GM18511 (cell line): ENCODE data around the gene LMAN1L.
A peak's percentile ranks its signal among the peaks of the same experiment; 100 is the strongest.

Experiments used
- ATAC-seq: cut with Tn5 transposase; IDR thresholded peaks from one replicate; pipeline ENCODE4 v1.9.1; 2021; ENCODE audit warnings: mild to moderate bottlenecking, moderate library complexity; ENCODE audit not compliant: unreplicated experiment

Gene LMAN1L

DNA sequence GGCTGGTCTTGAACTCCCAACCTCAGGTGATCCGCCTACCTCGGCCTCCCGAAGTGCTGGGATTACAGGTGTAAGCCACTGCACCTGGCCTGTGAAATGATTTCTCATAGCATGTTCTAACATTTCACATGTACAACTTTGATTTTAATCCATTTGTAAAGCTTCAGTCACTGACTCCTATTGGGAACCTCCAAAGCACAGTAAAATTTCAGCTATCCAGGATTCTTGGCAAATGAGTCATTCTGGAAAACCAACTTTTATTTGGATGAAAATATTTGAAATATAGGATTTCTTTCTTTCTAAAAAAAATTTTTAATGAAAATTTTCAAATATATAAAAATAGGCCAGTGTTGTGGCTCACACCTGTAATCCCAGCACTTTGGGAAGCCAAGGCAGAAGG lies 2.7 kb upstream of the LMAN1L start:
- no peak for ATAC-seq

DNA sequence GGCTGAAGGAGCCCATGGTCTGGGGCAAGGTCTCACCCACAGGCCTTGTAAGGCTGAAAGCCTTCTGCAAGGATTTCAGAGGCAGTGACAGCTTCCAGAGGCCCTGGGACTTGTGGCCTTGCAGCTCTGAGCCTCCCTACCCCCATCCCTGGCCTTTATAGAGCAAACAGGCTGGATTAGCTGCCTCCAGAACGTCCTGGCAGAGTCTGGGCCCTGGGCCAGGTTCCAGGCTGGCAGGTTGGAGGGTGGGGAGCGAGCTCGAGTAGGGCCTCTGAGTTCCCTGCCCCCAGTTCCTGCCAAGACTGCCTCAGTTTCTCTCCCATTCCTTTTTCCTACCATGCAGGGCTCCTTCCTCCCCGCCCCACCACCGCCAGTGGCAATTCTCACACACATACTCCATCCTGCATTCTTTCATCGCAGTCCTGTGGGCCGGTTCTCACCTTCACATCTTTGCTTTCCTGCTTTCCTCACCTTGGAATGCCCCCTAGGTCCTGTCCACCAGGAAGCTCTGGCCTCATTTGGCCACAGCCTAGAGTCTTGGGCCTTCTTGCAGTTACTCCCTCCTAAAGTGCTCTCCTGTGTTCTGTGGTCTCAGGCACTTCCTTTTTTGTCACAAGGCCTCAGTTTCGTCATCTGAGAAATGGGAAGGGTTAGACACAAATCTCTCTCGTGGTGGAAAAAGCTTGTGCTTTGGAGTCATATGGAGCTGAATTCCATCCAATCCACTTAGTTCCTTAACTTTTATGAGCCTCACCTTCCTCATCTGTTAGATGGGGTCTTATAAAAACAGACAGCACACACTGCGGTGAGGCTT lies 2.7 kb downstream of the LMAN1L start:
- ATAC-seq: no peak

DNA sequence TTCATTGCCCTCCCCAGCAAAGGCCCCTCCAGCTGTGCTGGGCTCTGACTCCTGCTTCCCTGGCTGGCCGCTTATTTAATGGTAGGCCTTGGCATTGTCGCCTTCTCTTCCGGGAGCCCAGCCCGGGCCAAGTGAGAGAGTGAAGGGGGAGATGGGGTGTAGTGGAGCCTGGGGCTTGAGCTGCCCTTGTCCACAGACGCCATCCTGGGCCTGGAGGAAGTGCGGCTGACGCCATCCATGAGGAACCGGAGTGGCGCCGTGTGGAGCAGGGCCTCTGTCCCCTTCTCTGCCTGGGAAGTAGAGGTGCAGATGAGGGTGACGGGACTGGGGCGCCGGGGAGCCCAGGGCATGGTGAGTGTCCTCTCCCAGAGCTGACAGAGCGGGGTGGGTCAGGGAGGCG lies 3.3 kb downstream of the LMAN1L start:
- no peak for ATAC-seq

- ATAC-seq: no peak
These were observed 4.2 kb downstream of the LMAN1L start for GRCh38 chr15:74816624-74817369.

- no peak for ATAC-seq
These were observed 4.7 kb downstream of the LMAN1L start for GRCh38 chr15:74817370-74817737.

DNA sequence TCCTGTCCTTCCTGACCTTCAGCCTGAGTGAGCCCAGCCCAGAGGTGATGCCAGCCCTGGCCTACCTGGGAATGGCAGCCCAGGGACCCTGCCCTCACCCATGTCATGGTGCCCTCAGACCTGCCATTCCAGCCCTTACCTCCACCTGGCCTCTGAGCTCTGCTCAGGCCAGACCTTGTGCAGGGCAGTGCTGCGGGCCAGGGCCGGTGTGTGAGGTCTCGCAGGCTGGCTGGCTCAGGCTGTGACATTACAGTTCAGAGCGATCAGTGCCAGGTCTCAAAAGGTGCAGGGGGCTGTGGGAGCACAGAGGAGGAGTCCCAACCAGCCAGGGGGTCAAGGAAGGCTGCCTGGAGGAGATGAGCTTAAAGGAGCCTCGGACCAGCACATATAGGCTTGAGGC lies 7.4 kb downstream of the LMAN1L start:
- no peak for ATAC-seq

- ATAC-seq: peak; percentile 90
These were observed 8.6 kb downstream of the LMAN1L start for GRCh38 chr15:74821091-74821789.

DNA sequence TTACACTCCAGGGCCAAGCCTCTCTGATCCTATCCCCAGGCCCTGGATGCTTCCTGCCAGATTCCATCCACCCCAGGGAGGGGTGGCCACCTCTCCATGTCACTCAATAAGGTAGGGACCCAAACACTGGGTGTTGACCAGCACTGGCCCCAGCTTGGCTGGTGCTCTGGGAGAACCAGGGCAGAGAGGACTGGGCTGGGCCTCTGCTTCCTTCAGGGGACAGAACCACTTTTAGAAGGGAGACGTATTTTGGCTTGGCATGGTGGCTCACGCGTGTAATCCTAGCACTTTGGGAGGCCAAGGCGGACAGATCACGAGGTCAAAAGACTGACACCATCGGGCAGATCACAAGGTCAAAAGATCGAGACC lies 9.1 kb downstream of the LMAN1L start:
- ATAC-seq: no peak

DNA sequence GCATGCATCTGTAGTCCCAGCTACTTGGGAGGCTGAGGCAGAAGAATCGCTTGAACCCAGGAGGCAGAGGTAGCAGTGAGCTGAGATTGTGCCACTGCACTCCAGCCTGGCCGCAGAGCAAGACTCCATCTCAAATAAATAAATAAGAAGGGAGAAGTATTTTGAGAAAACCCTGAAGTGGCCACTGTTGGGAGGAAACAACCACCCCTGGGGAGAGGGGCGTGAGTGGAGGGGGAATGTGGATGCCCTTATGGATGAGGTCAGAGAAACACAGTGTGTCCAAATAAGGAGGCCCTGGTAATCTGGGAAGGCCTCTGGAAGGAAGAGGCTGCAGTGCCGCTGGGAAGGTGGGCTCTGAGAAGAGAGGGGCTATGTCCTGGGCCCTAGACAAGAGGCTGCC lies 9.6 kb downstream of the LMAN1L start:
- no peak for ATAC-seq

GRCh38 chr15:74823324-74823723 lies 10.7 kb downstream of the LMAN1L start:
- no peak for ATAC-seq

DNA sequence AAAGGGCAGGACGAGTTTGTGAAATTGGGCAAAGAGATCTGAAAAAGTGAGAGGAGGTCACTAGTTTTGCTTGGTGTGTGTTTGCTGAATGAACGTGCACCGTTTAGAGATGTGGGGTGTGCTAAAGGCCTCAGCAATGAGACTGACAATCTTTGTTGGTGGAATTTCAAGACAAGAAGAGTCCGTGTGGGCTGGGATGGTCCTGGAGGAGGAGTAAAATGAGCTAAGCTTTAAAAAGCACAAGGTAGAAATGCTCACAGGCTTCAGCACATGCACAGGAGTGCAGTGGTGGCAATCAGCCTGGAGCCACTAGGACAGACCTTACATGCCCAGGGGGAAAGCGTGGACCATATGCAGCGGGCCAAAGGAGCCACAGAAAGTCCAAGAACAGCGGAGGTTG lies 12.3 kb downstream of the LMAN1L start:
- ATAC-seq: no peak

- no peak for ATAC-seq
These were observed 13.2 kb downstream of the LMAN1L start for GRCh38 chr15:74825866-74826265.

DNA sequence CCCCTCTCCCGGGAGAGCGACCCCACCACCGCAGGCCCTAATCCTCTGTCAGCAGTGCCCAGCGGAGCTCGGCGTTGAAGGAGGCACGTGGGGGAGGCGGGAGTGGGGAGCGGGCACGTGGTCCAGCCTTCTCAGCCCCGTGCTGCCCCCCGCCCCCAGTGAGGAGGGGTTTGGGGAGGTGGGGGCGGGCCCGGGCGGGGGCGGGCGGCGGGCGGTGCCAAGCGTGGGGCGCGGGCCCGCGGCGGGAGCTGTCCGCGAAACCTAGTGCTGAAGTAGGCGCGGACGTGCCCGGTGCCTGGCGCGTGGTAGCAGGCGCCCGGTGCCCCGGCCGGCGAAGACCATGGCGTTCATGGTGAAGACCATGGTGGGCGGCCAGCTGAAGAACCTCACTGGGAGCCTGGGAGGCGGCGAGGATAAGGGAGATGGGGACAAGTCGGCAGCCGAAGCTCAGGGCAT lies 13.8 kb downstream of the LMAN1L start, which contains the start of gene CPLX3:
CPLX3 (plus strand) TSS at position 264 of the 456 bp plus-strand sequence; CDS start at position 341, 77 bp downstream.
- ATAC-seq: no peak

DNA sequence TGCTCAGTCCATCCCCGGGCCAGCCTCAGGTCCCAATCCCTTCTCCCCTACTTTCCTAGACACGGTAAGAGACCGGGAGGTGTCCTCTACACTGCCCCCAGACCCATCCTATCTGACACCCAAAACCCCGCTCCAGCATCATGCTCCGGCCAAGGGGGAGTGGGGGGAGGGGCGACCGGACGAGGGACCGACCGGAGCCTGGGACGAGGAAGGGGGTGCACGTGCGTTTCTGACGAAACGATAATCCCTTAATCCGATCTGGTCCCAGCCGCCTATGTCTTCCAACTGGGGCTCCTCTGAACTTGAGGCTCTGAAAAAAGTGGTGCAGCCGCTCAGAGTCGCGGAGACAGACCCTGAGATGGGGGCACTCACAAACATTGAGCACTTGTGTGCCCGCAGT lies 14.3 kb downstream of the LMAN1L start:
- ATAC-seq: no peak

DNA sequence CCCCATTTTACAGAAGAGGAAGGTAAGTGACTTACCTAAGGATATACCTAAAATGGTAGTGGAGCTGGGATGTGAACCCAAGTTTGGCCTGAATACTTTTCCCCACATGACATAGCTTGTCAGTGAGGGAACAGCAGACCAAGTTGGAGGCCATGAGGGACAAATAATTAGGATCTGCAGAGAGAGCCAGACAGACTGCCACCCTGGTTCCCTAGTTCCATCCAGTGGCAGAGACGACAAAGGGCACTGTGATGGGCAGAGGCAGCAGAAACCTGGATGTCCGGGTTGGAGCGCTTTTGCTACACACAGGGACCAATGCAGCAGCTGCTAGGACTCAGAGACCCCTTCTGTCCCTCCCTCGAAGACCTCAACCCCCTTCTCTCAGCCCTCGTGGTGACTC lies 15.0 kb downstream of the LMAN1L start:
- ATAC-seq: no peak

- no peak for ATAC-seq
These were observed 16.2 kb downstream of the LMAN1L start for GRCh38 chr15:74828835-74829234.

- no peak for ATAC-seq
These were observed 16.9 kb downstream of the LMAN1L start for GRCh38 chr15:74829486-74829885.

GRCh38 chr15:74829991-74830390 lies 17.4 kb downstream of the LMAN1L start:
- ATAC-seq: no peak

DNA sequence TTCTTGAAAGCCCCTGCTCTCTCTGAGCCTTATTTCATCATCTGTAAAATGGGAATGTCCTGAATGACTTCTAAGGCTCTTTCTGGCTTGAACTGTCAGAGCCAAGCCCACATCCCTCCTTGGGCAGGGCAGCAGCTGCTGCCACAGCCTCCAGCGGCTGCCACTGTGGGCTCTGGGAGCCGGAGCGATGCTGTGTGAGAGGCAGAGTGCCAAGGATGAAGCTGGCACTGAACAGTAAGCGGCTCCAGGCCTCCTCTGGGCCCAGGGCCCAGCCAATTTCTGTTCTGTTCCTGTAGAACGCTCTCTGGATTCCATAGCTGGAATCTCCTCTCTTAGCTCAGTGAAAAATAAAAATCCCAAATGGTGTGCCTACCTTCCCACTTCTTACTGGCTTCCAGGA lies 18.2 kb downstream of the LMAN1L start:
- ATAC-seq: no peak

DNA sequence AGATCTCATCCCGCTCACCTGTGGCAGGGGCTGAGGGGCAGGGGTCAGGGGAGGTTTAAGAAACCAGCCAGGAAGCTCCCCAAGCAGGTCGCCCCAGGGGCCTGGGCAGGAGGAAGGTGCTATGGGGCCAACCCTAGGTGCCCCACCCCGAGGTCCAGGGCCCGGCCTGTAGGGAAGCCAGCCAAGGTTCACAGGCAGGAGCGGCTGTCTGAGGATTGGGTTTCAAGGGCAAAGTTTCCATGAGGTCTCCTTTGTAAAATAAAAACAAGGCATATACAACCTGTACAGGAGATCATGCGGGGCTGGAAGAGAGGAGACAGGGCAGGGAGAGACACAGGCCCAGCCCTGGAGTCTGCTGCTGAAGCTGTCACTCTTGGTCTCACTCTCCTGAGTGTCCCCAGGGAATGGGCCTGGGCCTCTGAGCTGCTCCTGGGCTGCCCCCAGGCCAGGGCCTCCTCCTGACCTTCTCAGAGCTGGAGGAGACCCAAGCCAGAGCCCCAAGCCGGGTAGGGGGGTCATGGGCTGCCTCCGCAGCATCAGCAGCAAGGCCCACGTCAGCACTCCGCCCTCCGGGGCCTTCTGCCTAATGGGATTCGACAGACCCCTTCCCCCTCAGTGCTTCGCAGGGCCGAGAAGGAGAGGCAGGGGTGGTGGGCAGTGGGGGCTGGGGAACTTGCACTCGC lies 19.3 kb downstream of the LMAN1L start:
- no peak for ATAC-seq

GRCh38 chr15:74832826-74833225 lies 20.2 kb downstream of the LMAN1L start:
- ATAC-seq: no peak
